Liver (tissue), 9 donors: ENCODE results near the gene SDE2. TPM values are rescaled to one million over a fixed set of nuclear protein-coding genes. Genes with fewer than 3 reads are reported as not detected.

Source experiments
- DNase-seq: peaks from one replicate; pipeline ENCODE4 v3.0.0-alpha.2; 2017; ENCODE audit warnings: low spot score
- H3K27ac ChIP-seq, 2 donors: one replicate each; pipeline ENCODE4 v1.7.0; 2013; ENCODE audit warnings: inconsistent platforms in 2 of 2, low read length in 2 of 2, control low read depth in 1 of 2, low read depth in 1 of 2, mild to moderate bottlenecking in 1 of 2
- H3K27me3 ChIP-seq, 4 donors: one replicate each; pipeline versions ENCODE4 v1.6.1 to v1.7.0; 2013; ENCODE audit warnings: low read length in 3 of 4, inconsistent platforms in 1 of 4, mild to moderate bottlenecking in 1 of 4, moderate library complexity in 1 of 4; ENCODE audit not compliant: control insufficient read depth in 4 of 4, insufficient read depth in 4 of 4
- H3K36me3 ChIP-seq, 4 donors: one replicate each; pipeline versions ENCODE4 v1.6.1 to v1.7.0; 2013; ENCODE audit warnings: low read length in 3 of 4, mild to moderate bottlenecking in 3 of 4, low read depth in 1 of 4, moderate library complexity in 1 of 4; ENCODE audit not compliant: control insufficient read depth in 4 of 4, insufficient read depth in 3 of 4
- H3K4me1 ChIP-seq, 4 donors: one replicate each; pipeline versions ENCODE4 v1.6.1 to v1.7.0; 2013; ENCODE audit warnings: low read length in 3 of 4, mild to moderate bottlenecking in 3 of 4, moderate library complexity in 1 of 4; ENCODE audit not compliant: control insufficient read depth in 4 of 4, insufficient read depth in 4 of 4
- H3K4me3 ChIP-seq, 3 donors: one replicate each; pipeline versions ENCODE4 v1.6.1 to v1.7.0; 2013; ENCODE audit warnings: low read length in 3 of 3, control low read depth in 1 of 3, low read depth in 1 of 3, mild to moderate bottlenecking in 1 of 3
- H3K9ac ChIP-seq, 2 donors: one replicate each; pipeline ENCODE4 v1.7.0; 2013; ENCODE audit warnings: low read length in 2 of 2, mild to moderate bottlenecking in 2 of 2, moderate library complexity in 2 of 2, control low read depth in 1 of 2, low read depth in 1 of 2
- H3K9me3 ChIP-seq, 4 donors: one replicate each; pipeline versions ENCODE4 v1.6.1 to v1.7.0; 2013; ENCODE audit warnings: low read length in 3 of 4; ENCODE audit not compliant: control insufficient read depth in 4 of 4
- EGR1 ChIP-seq, 2 donors: IDR thresholded peaks; 2 replicates each; pipeline ENCODE4 v1.6.1; 2016 to 2018; ENCODE audit warnings: antibody characterized with exemption in 2 of 2, low read depth in 2 of 2
- FOXA1 ChIP-seq: IDR thresholded peaks from 2 replicates; pipeline ENCODE4 v1.6.1; 2016; ENCODE audit warnings: antibody characterized with exemption
- FOXA2 ChIP-seq: IDR thresholded peaks from 2 replicates; pipeline ENCODE4 v1.6.1; 2016; ENCODE audit warnings: antibody characterized with exemption
- GABPA ChIP-seq, 2 donors: IDR thresholded peaks in 1 of 2; conservative IDR thresholded peaks in 1 of 2; 2 replicates each; pipeline ENCODE4 v1.6.1; 2016; ENCODE audit warnings: antibody characterized with exemption in 2 of 2, mild to moderate bottlenecking in 1 of 2, moderate library complexity in 1 of 2
- HNF4A ChIP-seq, 2 donors: conservative IDR thresholded peaks; 2 replicates each; pipeline ENCODE4 v1.6.1; 2016; ENCODE audit warnings: antibody characterized with exemption in 2 of 2, mild to moderate bottlenecking in 2 of 2
- HNF4G ChIP-seq: IDR thresholded peaks from 2 replicates; pipeline ENCODE4 v1.6.1; 2016; ENCODE audit warnings: antibody characterized with exemption
- JUND ChIP-seq, 2 donors: IDR thresholded peaks; 2 replicates each; pipeline ENCODE4 v1.6.1; 2016; ENCODE audit warnings: antibody characterized with exemption in 2 of 2
- NR2F2 ChIP-seq: IDR thresholded peaks from 2 replicates; pipeline ENCODE4 v1.6.1; 2016; ENCODE audit warnings: antibody characterized with exemption
- RAD21 ChIP-seq, 2 donors: IDR thresholded peaks; 2 replicates each; pipeline ENCODE4 v1.6.1; 2016; ENCODE audit warnings: antibody characterized with exemption in 2 of 2, mild to moderate bottlenecking in 2 of 2
- RXRA ChIP-seq, 2 donors: IDR thresholded peaks; 2 replicates each; pipeline ENCODE4 v1.6.1; 2017 to 2018; ENCODE audit warnings: antibody characterized with exemption in 2 of 2, mild to moderate bottlenecking in 1 of 2
- SP1 ChIP-seq: IDR thresholded peaks from 2 replicates; pipeline ENCODE4 v1.6.1; 2018; ENCODE audit warnings: antibody characterized with exemption, mild to moderate bottlenecking
- TAF1 ChIP-seq: conservative IDR thresholded peaks from 2 replicates; pipeline ENCODE4 v1.6.1; 2016; ENCODE audit warnings: antibody characterized with exemption, mild to moderate bottlenecking
- YY1 ChIP-seq: IDR thresholded peaks from 2 replicates; pipeline ENCODE4 v1.6.1; 2016; ENCODE audit warnings: antibody characterized with exemption, mild to moderate bottlenecking
- WGBS: extraction: QIAGEN DNeasy Blood & Tissue Kit; methylation state at CpG from one replicate; pipeline ENCODE4 v1.1.7; 2013; 5-methylcytosine and 5-hydroxymethylcytosine counted together
- polyA plus RNA-seq, 2 donors: library from polyadenylated mRNA; stranded (reverse) in 1 of 2; unstranded in 1 of 2; fragments of 200-250 nt in 1 of 2; fragments of >200 nt in 1 of 2; fragmentation: Nextera tagmentation in 1 of 2; extraction: Ambion mirVana in 1 of 2; gene quantifications; one replicate each; pipeline versions ENCODE4 v1.2.1 to v1.2.3, GENCODE V29; 2013 to 2015
- total RNA-seq, 2 donors: library from RNA; depleted of rRNA; stranded (reverse); fragments of >200 nt; gene quantifications; one replicate each; pipeline ENCODE4 v1.2.3, GENCODE V29; 2014
- TF ChIP-seq, protein P1 (sequence below): IDR thresholded peaks from 2 replicates; pipeline ENCODE4 v1.6.1; 2016; ENCODE audit warnings: antibody characterized with exemption
- TF ChIP-seq, protein P2 (sequence below): IDR thresholded peaks from 2 replicates; pipeline ENCODE4 v1.6.1; 2016; ENCODE audit warnings: antibody characterized with exemption
- TF ChIP-seq, protein P3 (sequence below): fragments of 150-350 bp; IDR thresholded peaks from 2 replicates; pipeline ENCODE4 v1.5.1; 2017; ENCODE audit warnings: improper control_type of control experiment, low read depth, low read length; ENCODE audit not compliant: missing input control
- TF ChIP-seq, protein P4 (sequence below): IDR thresholded peaks from 2 replicates; pipeline ENCODE4 v1.6.1; 2016; ENCODE audit warnings: antibody characterized with exemption, mild to moderate bottlenecking
- TF ChIP-seq, protein P5 (sequence below): IDR thresholded peaks from 2 replicates; pipeline ENCODE4 v1.6.1; 2016; ENCODE audit warnings: antibody characterized with exemption
- donor health status: healthy.
- donor health status: healthy.
- donor health status: healthy.
- donor health status: healthy.
- donor health status: healthy.

SDE2 gene
- total and polyA plus RNA-seq, 4 donors: 4.7 to 53.7 (median 11.0) TPM

DNA sequence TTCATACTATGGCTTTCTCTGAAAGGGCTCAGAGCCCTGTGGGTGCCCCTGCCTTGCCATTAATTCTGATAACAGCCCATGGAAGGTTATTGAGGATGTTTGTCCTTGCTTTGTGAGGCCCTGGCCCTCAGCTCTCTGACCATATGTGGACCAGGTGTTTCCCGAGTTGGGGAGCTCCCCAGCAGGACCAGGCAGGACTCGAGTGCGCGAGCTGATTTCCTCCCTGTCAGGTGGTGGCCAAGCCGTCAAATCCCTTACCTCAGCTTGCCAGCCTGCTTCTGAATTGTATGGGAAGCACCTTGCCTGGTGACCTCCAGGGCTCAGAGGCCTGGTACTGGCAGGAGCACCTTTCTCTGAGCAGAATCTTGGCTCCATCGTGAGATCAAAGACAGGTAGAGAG lies 17.9 kb upstream of the SDE2 start:
- WGBS: 79% methylated on average over 6 of the region's 6 CpGs
- Histone ChIP-seq H3K4me1 (no peaks in the 10 kb centered on the region), H3K4me3 (no peak overlapping the region), H3K9me3 (no peaks in the 10 kb centered on the region), H3K36me3 (no peaks in the 10 kb centered on the region), H3K27ac (no peak overlapping the region), H3K9ac (no peak overlapping the region), H3K27me3 (no peaks in the 10 kb centered on the region)
- TF ChIP-seq, protein P1, sequence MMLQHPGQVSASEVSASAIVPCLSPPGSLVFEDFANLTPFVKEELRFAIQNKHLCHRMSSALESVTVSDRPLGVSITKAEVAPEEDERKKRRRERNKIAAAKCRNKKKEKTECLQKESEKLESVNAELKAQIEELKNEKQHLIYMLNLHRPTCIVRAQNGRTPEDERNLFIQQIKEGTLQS: no peak
- TF ChIP-seq SP1 (no peak), RAD21 (IDR thresholded peaks at IDR 0.05) (no peak), YY1 (no peak), HNF4A (conservative IDR thresholded peaks at IDR 0.05) (no peak), JUND (IDR thresholded peaks at IDR 0.05) (no peak), EGR1 (IDR thresholded peaks at IDR 0.05; ENCODE audit: low read depth in 2 of 2) (no peak), FOXA2 (no peak)
- TF ChIP-seq, protein P2, sequence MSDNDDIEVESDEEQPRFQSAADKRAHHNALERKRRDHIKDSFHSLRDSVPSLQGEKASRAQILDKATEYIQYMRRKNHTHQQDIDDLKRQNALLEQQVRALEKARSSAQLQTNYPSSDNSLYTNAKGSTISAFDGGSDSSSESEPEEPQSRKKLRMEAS: no peak
- TF ChIP-seq, protein P3, sequence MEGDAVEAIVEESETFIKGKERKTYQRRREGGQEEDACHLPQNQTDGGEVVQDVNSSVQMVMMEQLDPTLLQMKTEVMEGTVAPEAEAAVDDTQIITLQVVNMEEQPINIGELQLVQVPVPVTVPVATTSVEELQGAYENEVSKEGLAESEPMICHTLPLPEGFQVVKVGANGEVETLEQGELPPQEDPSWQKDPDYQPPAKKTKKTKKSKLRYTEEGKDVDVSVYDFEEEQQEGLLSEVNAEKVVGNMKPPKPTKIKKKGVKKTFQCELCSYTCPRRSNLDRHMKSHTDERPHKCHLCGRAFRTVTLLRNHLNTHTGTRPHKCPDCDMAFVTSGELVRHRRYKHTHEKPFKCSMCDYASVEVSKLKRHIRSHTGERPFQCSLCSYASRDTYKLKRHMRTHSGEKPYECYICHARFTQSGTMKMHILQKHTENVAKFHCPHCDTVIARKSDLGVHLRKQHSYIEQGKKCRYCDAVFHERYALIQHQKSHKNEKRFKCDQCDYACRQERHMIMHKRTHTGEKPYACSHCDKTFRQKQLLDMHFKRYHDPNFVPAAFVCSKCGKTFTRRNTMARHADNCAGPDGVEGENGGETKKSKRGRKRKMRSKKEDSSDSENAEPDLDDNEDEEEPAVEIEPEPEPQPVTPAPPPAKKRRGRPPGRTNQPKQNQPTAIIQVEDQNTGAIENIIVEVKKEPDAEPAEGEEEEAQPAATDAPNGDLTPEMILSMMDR: no peak
- TF ChIP-seq, protein P4, sequence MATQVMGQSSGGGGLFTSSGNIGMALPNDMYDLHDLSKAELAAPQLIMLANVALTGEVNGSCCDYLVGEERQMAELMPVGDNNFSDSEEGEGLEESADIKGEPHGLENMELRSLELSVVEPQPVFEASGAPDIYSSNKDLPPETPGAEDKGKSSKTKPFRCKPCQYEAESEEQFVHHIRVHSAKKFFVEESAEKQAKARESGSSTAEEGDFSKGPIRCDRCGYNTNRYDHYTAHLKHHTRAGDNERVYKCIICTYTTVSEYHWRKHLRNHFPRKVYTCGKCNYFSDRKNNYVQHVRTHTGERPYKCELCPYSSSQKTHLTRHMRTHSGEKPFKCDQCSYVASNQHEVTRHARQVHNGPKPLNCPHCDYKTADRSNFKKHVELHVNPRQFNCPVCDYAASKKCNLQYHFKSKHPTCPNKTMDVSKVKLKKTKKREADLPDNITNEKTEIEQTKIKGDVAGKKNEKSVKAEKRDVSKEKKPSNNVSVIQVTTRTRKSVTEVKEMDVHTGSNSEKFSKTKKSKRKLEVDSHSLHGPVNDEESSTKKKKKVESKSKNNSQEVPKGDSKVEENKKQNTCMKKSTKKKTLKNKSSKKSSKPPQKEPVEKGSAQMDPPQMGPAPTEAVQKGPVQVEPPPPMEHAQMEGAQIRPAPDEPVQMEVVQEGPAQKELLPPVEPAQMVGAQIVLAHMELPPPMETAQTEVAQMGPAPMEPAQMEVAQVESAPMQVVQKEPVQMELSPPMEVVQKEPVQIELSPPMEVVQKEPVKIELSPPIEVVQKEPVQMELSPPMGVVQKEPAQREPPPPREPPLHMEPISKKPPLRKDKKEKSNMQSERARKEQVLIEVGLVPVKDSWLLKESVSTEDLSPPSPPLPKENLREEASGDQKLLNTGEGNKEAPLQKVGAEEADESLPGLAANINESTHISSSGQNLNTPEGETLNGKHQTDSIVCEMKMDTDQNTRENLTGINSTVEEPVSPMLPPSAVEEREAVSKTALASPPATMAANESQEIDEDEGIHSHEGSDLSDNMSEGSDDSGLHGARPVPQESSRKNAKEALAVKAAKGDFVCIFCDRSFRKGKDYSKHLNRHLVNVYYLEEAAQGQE: no peak
- no peak for DNase-seq

DNA sequence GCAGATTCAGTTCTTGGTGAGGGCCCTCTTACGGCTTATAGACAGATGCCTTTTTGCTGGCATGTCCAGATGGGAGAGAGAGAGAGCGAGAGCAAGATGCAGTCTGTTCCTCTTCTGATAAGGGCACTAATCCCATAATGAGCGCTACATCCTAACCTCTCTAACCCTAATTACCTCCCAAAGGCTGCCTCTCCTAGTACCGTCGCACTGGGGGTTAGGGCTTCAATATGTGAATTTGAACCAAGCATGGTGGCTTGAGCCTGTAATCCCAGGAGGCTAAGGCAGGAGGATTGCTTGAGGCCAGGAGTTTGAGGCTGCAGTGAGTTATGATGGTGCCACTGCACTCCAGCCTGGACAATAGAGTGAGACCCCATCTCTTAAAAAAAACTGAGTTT lies 10.5 kb upstream of the SDE2 start:
- Histone ChIP-seq H3K36me3 (no peaks in the 10 kb centered on the region), H3K4me1 (no peaks in the 10 kb centered on the region), H3K9me3 (no peaks in the 10 kb centered on the region), H3K4me3 (no peak overlapping the region), H3K27me3 (no peaks in the 10 kb centered on the region), H3K27ac (no peak overlapping the region), H3K9ac (no peak overlapping the region)
- TF ChIP-seq, protein P1: no peak
- no peak for TF ChIP-seq FOXA1
- TF ChIP-seq, protein P4: no peak
- TF ChIP-seq FOXA2: no peak
- no peak for TF ChIP-seq TAF1
- TF ChIP-seq YY1: no peak
- TF ChIP-seq JUND (IDR thresholded peaks at IDR 0.05): no peak
- no peak for TF ChIP-seq EGR1 (IDR thresholded peaks at IDR 0.05; ENCODE audit: low read depth in 2 of 2)
- no peak for TF ChIP-seq RXRA (IDR thresholded peaks at IDR 0.05)
- no peak for TF ChIP-seq NR2F2
- no peak for TF ChIP-seq GABPA (IDR thresholded peaks at IDR 0.05 in 1 of 2, conservative IDR thresholded peaks at IDR 0.05 in 1 of 2)
- TF ChIP-seq RAD21 (IDR thresholded peaks at IDR 0.05): no peak
- TF ChIP-seq, protein P5, sequence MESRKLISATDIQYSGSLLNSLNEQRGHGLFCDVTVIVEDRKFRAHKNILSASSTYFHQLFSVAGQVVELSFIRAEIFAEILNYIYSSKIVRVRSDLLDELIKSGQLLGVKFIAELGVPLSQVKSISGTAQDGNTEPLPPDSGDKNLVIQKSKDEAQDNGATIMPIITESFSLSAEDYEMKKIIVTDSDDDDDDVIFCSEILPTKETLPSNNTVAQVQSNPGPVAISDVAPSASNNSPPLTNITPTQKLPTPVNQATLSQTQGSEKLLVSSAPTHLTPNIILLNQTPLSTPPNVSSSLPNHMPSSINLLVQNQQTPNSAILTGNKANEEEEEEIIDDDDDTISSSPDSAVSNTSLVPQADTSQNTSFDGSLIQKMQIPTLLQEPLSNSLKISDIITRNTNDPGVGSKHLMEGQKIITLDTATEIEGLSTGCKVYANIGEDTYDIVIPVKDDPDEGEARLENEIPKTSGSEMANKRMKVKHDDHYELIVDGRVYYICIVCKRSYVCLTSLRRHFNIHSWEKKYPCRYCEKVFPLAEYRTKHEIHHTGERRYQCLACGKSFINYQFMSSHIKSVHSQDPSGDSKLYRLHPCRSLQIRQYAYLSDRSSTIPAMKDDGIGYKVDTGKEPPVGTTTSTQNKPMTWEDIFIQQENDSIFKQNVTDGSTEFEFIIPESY: no peak
- TF ChIP-seq SP1: no peak
- TF ChIP-seq HNF4G: no peak
- TF ChIP-seq, protein P3: no peak
- DNase-seq: no peak
- WGBS: over 99% methylated on average over 5 of the region's 5 CpGs
